Colonic mucosa (tissue), 4 donors: ENCODE measurements around the gene SH3BP1. TPM values are rescaled to one million over a fixed set of nuclear protein-coding genes. Genes with fewer than 3 reads are reported as not detected.

Source experiments
- DNase-seq: peaks from one replicate; pipeline ENCODE4 v3.0.0-alpha.2; 2020
- H3K27ac ChIP-seq: fragments of 200-600 bp; one replicate; pipeline ENCODE4 v1.8.0; 2021
- H3K27me3 ChIP-seq: fragments of 200-600 bp; one replicate; pipeline ENCODE4 v1.8.0; 2021
- H3K36me3 ChIP-seq: fragments of 200-600 bp; one replicate; pipeline ENCODE4 v1.8.0; 2021
- H3K4me1 ChIP-seq: fragments of 200-600 bp; one replicate; pipeline ENCODE4 v1.8.0; 2021; ENCODE audit warnings: mild to moderate bottlenecking
- H3K4me3 ChIP-seq: fragments of 200-600 bp; one replicate; pipeline ENCODE4 v1.8.0; 2021
- H3K9ac ChIP-seq, 2 donors: one replicate each; pipeline ENCODE4 v1.7.0; 2013; ENCODE audit warnings: control low read depth in 2 of 2, low read depth in 2 of 2, low read length in 2 of 2
- H3K9me3 ChIP-seq: fragments of 200-600 bp; one replicate; pipeline ENCODE4 v1.8.0; 2021
- CTCF ChIP-seq: fragments of 200-600 bp; IDR thresholded peaks from one replicate; pipeline ENCODE4 v1.8.0; 2022; ENCODE audit warnings: antibody characterized with exemption, mild to moderate bottlenecking
- intact Hi-C: fragments of 100-400 bp; cut with DNase I; formaldehyde crosslinking; loops from one replicate; pipeline ENCODE4 v1.14.1; 2022
- total RNA-seq, 2 donors: library from RNA; stranded (reverse); fragmentation: NEBNext Ultra II Directional in 1 of 2; extraction: Animal tissue kit (Norgen Biotek cat#: 25700) in 1 of 2; gene quantifications; one replicate each; pipeline ENCODE4 v1.2.1, GENCODE V29; 2021
- donor health status: healthy.
- donor health status: DM: no; HTN: no; CAD: no.
- donor health status: DM: no; HTN: no; CAD: no.

The SH3BP1 gene
- total RNA-seq, 2 donors from 2014 or later = 91.8 to 125 TPM

GRCh38 chr22:37664249-37665101 lies 25.0 kb downstream of the SH3BP1 start:
- H3K4me3 ChIP-seq = no peak overlapping the region
- no peaks in the 10 kb centered on the region for H3K9me3 ChIP-seq
- no peaks in the 10 kb centered on the region for H3K27me3 ChIP-seq
- DNase-seq = no peak
- peaks cover 18% of the 10 kb centered on the region for H3K4me1 ChIP-seq
- no peak overlapping the region for H3K27ac ChIP-seq
- no peak for TF ChIP-seq CTCF
- H3K9ac ChIP-seq = no peak overlapping the region
- H3K36me3 ChIP-seq = no peaks in the 10 kb centered on the region
- intact Hi-C loops = no loop called here

DNA sequence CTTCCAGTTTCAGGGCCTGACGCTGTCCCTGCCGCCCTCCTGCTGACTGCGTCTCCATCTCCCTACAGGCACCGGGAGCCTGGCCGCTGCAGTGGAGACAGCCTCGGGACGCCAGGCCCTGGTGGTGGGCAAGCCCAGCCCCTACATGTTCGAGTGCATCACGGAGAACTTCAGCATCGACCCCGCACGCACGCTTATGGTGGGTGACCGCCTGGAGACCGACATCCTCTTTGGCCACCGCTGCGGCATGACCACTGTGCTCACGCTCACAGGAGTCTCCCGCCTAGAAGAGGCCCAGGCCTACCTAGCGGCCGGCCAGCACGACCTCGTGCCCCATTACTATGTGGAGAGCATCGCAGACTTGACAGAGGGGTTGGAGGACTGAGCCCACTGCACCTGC lies 26.0 kb downstream of the SH3BP1 start:
- peaks cover 8% of the 10 kb centered on the region for H3K4me1 ChIP-seq
- H3K27me3 ChIP-seq = no peaks in the 10 kb centered on the region
- no peak for TF ChIP-seq CTCF
- H3K36me3 ChIP-seq = no peaks in the 10 kb centered on the region
- no peak overlapping the region for H3K27ac ChIP-seq
- no peak overlapping the region for H3K9ac ChIP-seq
- no peak for DNase-seq
- no peak overlapping the region for H3K4me3 ChIP-seq
- intact Hi-C loops = no loop called here
- no peaks in the 10 kb centered on the region for H3K9me3 ChIP-seq

DNA sequence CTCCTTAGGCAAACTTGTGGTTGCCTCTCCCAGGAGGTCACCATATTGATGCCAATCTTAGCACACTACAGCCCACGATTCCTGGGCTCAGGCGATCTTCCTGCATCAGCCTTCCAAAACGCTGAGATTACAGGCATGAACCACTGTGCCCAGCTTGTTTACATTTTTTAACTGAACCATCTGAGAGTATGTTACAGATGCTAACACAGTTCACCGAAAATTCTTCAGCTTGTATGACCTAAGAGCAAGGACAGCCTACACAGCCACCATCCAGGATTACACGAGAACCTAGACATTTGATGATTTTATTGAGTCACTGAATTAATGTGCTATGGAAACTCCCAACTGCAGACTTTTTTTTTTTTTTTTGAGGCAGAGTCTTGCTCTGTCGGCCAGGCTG lies 30.1 kb downstream of the SH3BP1 start:
- Histone ChIP-seq H3K4me1 (peaks cover 18% of the 10 kb centered on the region), H3K27me3 (no peaks in the 10 kb centered on the region), H3K36me3 (no peaks in the 10 kb centered on the region), H3K9me3 (no peaks in the 10 kb centered on the region), H3K27ac (no peak overlapping the region), H3K9ac (no peak overlapping the region), H3K4me3 (no peak overlapping the region)
- no peak for DNase-seq
- intact Hi-C loops = no loop called here
- TF ChIP-seq CTCF = no peak

DNA sequence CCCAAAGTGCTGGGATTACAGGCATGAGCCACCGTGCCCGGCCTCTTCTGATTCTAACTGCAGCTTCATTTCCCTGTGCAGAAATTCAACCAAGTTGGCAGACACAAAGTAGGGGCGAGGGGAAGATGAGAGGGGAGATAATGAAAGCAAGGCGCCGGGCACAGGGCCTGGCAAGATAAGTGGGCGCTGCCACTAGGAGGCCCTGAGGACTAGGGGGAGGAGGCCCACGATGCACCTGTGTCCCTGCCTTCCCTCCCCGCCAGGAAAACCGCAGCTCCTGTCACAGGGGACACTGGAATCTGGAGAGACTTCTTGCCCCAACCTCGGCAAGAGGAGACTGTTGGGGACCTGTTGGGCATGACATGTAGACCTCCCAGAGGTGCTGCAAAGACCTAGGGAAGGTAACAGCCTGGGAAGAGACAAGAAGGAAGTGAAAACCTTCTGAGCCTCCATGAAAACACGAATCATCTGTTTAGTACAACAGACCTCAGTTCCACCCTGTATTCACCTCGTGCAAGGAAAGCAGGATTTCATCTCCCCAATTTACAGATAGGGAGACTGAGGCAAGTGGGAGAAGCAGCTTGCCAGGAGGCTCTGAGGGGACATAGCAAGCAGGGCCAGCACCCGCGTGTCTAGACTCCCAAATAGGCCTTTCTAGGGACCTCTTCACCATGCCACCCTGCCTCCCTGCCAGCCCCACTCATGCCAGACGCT lies 32.9 kb downstream of the SH3BP1 start:
- peaks cover 31% of the 10 kb centered on the region for H3K4me1 ChIP-seq
- H3K9me3 ChIP-seq = no peaks in the 10 kb centered on the region
- no peaks in the 10 kb centered on the region for H3K27me3 ChIP-seq
- no peak for TF ChIP-seq CTCF
- H3K9ac ChIP-seq = no peak overlapping the region
- H3K4me3 ChIP-seq = no peak overlapping the region
- no peak for DNase-seq
- no peak overlapping the region for H3K27ac ChIP-seq
- no peaks in the 10 kb centered on the region for H3K36me3 ChIP-seq
- intact Hi-C loops = no loop called here

DNA sequence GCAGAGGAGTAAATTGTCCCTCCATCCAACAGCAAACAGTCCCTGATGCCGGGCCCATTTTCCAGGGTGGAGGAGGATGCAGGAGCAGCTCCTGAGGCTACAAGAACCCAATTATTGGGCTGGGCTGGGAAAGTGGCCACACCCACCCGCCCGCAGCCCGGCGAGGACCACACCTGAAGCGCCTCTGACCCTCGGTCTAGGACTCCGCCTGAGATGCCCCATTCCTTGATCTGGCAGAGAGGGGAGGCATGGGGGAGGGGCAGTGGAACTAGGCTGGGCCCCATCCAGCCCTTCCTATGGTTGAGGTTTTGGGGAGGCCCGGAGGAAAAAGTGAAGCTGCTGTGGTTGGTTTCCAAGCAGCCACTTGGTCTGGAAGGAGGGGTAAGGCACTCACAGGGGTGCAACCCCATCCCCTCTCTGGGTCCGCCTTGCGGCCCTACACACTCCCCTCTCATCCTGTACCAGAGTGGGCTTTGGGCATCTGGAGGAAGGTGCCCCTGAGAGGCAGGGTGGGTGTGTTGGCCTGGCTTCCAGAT lies 33.5 kb downstream of the SH3BP1 start:
- Histone ChIP-seq H3K9ac (peak overlapping the region in 1 of 2 donors; percentile 19), H3K27me3 (no peaks in the 10 kb centered on the region), H3K27ac (no peak overlapping the region), H3K4me3 (no peak overlapping the region), H3K4me1 (peaks cover 31% of the 10 kb centered on the region), H3K9me3 (no peaks in the 10 kb centered on the region), H3K36me3 (no peaks in the 10 kb centered on the region)
- intact Hi-C loops = no loop called here
- no peak for TF ChIP-seq CTCF
- no peak for DNase-seq
